GM10847 (cell line): ENCODE data around the gene SRRM5.

Experiments used
- POLR2A ChIP-seq: IDR thresholded peaks from 2 replicates; pipeline ENCODE4 v1.6.1; 2011; ENCODE audit not compliant: insufficient read length; ENCODE audit errors: extremely low read depth

The SRRM5 gene

GRCh38 chr19:43622956-43623355 is 11.1 kb downstream of the SRRM5 start:
- TF ChIP-seq POLR2A = no peak

GRCh38 chr19:43623889-43624670 is 12.2 kb downstream of the SRRM5 start:
- no peak for TF ChIP-seq POLR2A

GRCh38 chr19:43624933-43625332 is 13.0 kb downstream of the SRRM5 start:
- TF ChIP-seq POLR2A = no peak

- TF ChIP-seq POLR2A = no peak
These were observed 14.2 kb downstream of the SRRM5 start for GRCh38 chr19:43625918-43626579.

- no peak for TF ChIP-seq POLR2A
These were observed 14.9 kb downstream of the SRRM5 start for GRCh38 chr19:43626838-43627237.

GRCh38 chr19:43628646-43629326 is 16.9 kb downstream of the SRRM5 start:
- no peak for TF ChIP-seq POLR2A

- TF ChIP-seq POLR2A = no peak
These were observed 19.6 kb downstream of the SRRM5 start for GRCh38 chr19:43631491-43631890.

- no peak for TF ChIP-seq POLR2A
These were observed 21.6 kb downstream of the SRRM5 start for GRCh38 chr19:43633520-43633919.

GRCh38 chr19:43634068-43634467 is 22.2 kb downstream of the SRRM5 start:
- no peak for TF ChIP-seq POLR2A

GRCh38 chr19:43634506-43634871 is 22.6 kb downstream of the SRRM5 start:
- no peak for TF ChIP-seq POLR2A

- no peak for TF ChIP-seq POLR2A
These were observed 23.1 kb downstream of the SRRM5 start for GRCh38 chr19:43634872-43635560.

GRCh38 chr19:43636121-43636683 is 24.3 kb downstream of the SRRM5 start:
- no peak for TF ChIP-seq POLR2A

- TF ChIP-seq POLR2A = no peak
These were observed 26.5 kb downstream of the SRRM5 start for GRCh38 chr19:43638214-43638994.

GRCh38 chr19:43638995-43639518 is 27.2 kb downstream of the SRRM5 start:
- no peak for TF ChIP-seq POLR2A
